ENCODE data around the gene MRPL27.
"Not testable (repeated sequence)": the region's sequence is repeated elsewhere in the genome, so short reads cannot be mapped to it uniquely, and the experiment has no call there.

MRPL27 gene

DNA sequence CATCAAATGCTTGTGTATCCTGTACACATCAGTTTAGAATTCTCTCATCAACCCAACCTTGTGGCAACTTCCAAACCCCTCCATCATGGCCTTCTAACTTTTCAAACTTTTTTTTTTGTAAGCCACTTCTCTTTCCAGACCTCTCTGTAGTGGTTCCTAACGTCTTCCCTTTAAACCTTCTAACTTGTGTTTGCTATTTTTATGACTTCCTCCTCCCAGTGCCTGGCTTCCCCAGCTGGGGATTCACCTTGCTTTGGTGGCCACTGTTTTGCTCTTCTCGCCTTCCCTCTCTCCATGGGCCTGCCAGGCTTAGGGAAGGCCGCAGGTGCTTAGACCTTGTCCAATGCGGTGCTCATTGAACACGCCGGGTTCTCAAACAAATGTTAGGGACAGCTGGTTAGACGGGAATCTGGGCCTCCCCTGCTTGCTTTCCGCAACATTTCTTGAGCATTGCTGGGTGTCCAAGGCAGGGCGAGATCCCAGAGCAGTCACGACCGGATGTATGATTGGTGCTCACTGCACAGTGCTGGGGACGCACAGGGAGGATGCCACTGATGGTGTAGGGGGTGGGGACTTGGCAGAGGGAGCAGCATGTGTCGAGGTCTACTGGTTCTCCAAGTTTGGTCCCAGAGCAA is 28.1 kb downstream of the MRPL27 start:
- no peak for DNase-seq

DNA sequence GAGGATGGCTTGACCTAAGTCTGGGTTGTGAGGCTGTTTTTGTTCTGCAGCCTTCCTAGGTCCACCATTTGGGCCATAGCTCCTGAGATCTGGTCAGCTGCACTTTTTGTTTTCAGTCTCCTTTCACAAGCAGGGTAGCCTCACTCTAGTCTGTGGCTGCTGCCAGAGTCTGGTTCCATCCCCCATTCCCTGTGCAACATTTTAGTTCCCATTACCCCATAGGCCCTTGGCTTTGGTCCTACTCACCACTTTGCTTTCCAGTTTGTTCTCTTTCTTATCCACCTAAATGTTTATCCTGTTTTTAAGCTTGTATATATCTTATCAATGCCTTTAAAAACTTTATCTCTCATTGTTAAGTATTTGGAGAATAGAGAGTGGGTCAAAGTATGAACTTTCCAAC is 33.6 kb downstream of the MRPL27 start:
- DNase-seq: no peak

DNA sequence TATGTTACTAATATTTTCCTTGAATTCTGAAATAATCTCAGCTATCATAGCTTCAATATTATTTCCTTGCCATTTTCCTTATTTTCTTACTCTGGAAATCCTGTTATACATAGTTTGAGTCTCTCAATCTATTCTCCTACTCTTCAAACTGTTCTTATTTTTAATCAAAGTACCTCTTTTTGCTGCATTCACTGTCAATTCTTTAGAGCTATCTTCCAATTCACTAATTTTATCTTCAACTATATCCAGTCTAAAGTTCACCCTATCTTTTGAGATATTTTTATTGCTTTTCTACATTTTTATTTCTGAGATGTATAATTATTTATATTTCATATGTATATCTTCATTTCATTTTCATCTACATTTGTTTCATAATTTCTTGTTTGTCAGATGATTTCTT is 34.3 kb downstream of the MRPL27 start:
- DNase-seq: no peak

DNA sequence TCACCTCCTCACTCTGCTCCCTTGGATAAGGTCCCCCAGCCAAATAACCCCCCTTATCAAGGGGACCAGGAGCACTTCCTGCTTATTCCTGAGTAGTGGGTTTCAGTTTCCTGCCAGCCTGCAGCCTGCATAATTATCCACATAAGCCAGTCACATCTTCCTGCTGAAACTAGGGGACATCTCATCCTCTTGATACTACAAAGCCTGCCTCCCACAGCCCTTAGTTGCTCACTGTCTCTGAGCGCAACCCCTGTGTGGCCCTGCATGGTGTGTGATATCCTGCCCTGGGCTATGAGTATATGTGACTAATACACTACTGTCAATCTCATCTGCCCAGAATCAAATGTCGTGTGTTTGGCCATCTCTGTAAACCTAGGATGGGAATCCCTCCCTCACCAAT is 35.0 kb downstream of the MRPL27 start:
- no peak for DNase-seq

DNA sequence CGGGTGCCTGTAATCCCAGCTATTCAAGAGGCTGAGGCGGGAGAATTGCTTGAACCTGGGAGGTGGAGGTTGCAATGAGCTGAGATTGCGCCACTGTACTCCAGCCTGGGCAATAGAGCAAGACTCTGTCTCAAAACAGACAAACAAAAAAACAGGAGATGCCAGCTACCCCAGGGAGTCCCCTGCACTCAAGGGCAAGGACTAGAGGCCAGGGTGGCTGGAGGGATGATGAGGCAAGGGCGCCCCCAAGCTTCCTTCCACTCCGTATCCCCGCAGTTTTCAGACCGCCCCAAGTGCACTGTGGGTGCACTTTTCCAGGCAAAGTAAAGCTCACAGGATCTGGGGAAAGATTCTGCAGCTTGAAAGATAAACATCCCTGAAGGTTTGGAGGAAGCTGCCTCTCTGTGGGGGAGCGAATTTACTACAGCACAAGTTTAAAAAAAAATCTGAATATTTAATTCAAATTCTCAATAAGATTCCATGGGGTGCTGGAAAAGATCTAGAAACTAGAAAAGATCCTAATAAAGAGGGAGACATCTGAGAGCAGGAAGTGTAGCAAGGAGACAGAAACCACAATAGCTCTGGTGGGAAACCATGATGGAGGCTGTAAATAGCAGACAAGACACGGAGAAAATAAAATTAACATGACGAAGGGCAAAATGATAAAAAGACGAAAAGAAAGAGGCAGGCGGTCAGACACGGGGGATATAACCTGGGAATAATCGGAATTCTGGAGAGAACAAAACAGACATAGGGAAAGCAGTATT is 39.5 kb downstream of the MRPL27 start:
- DNase-seq: not testable (repeated sequence)

DNA sequence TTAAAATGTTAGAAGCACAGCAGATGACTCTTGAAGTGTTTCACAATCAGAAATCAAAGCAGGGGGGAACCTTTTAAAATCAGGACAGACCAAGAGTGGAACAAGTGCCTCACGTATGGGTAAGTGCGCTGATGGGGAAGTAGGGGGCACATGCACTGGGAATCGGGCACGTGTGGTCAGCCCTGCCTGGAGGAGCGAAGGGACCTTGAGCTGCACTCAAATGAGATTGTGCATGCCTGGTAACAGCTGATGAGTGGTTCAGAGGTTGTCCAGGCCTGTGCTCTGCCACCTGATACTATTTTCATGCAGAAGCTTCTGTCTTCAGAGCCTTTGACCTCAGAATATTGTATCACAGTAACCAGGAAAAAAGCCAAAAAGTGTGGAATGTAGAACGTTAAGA is 40.8 kb downstream of the MRPL27 start:
- no peak for DNase-seq

DNA sequence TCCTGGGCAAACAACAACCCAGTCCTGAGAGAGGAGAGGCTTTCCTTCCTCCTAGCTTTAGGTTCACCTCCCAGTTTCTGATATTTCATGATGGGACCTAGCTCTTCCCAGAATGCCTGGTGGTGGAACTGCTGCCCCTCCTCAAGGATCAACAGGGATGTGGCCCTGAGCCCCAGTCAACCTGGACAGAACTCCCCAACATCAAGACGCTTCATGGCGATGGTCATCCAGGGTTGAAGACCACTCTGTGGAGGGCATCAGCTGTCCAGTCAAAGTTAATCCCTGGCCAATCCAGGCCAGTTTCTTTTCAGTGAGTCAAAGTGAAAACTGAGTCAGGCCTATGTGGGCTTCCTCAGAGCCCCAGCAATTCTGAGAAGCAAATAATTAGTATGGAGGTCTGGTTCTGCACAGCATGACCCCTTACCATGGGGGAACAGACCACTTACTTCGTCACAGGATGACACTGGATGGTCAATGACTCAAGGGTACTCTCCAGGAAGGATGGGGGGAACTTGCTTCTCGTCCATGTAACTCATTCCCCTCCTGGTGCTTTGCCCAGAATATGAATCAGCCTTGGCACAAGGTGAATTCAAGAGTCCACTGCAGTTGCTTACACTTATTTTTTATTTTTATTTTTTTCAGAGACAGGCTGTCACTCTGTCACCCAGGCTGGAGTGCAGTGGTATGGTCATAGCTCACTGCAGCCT is 41.7 kb downstream of the MRPL27 start:
- DNase-seq: no peak

DNA sequence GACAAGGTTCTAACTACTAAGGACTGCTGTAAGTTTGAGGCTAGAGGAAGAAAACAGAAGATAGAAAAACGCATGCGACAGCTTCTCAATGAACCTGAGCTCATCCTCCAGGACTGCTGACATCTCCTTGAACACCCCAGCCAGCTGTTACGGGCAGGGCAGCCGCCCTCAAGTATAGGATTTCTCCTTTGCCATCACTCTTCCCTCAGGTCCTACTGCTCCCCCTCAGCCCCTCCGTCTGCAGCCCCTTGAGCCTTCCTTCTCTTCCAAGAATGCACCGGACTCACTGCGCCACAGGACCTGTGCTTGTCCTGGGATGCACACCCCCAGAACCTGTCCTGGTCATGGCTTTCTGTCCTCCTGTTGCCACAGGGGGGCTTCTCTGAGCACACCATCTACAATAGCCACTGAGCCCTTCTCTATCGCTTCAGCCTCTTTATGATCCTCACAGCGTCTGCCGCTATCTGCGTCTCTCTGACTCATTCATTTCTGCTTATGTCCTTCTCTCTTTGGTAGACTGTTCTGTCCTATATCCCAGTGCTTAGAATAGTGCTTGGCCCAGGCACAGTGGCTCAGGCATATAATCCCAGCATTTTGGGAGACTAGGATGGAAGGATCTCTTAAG is 42.7 kb downstream of the MRPL27 start:
- DNase-seq: no peak

DNA sequence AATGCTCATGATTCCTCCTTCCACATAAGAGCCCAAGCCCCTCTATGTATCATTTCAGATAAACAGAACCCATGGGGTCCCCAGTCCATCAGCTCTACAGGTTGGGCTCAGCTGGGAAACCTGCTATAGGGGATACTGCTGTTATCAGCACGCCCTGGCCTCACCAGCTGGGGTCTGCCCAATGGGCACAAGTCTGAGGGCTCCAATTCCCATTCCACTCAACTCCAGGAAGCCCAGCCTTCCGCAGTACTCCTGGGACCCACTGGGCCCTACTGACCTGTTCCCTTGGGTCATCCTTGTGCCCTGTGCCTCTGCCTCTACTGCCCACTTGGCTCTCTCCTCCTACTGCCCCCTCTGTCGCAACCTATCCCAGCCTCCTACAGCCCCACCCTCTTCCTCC is 43.3 kb downstream of the MRPL27 start:
- no peak for DNase-seq

DNA sequence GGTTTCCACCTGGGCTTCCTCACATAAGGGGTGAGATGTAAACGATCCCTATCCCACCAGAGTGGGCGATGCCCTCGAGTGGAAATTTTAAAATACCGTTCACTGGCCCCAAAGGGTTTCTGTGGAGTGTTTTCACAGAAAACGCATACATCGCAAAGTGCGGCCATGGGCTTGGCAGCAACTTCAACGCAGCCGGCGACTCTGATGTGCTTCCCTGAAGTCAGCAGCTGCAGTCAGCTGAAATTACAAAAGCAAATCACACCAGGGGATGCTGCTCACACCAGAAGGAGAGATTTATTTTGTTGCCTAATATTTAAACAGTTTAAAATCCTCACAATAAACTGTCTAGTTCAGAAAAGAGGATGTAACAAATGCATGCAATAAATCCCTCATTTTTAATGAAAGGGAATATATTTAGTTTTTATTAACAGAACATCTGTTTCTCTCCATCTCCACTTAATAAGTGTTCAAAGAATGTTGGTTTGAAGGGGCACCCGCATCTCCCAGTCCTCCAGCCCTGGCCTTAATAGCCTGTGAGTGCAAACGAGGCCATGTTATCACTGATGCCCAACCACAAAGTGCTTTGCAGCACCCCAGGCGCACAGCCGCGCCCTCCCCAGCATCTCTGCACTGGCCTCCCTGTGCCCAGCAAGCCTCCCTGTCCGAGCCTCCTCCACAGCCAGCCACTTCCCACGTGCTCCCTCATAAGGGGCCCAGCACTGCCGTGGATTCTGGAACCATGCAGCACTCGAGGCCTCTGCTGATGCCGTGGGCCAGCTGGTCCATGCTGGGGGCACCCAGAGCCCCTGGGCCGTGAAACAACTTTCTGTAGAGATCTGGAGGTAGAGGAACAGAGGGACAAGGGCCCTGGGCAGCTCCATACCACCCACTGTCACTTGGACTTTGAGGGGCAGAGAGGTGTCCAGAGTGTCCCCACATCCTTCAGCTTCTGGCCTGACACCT is 44.3 kb downstream of the MRPL27 start:
- no peak for DNase-seq

DNA sequence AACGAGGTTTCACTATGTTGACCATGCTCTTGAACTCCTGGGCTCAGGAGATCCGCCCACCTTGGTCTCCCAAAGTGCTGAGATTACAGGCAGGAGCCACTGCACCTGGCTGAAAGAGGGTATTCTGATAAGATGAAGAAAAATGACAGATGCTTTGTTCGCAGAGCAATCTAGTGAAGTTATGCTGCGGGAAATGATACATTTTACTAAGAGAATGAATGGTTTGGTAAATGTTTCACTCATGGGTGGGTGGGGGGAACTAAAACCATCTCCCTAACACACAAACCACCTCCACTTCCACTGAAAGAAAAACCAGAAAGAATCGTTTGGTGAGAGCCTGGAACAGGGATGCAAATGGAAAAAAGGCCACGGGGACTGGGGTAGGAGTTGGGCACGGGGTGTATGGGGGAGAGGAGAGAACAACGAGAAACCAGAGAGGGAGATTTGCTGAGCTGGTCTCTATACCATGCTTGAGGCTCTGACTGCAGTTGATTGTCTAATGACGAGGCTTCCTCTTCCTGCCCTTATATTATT is 46.1 kb downstream of the MRPL27 start:
- no peak for DNase-seq

DNA sequence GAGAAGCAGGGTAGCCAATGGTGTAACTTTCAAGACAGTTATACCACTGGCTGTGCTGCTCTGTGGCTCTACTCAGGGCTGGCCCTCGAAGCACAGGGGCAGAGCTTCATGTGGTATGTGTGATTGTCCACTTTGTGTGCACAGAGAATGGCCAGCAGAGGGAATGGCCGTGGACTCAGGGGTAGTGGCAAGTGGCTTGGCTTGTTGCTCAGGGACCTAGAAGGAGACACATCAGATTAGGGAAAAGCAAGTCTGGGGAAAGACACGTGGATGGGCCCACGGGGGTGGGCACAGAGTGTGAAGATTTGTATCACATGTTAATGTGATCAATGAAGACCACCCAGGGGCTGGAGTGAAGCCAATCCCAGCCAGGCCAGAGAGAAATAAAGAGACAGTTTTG is 47.1 kb downstream of the MRPL27 start:
- no peak for DNase-seq

DNA sequence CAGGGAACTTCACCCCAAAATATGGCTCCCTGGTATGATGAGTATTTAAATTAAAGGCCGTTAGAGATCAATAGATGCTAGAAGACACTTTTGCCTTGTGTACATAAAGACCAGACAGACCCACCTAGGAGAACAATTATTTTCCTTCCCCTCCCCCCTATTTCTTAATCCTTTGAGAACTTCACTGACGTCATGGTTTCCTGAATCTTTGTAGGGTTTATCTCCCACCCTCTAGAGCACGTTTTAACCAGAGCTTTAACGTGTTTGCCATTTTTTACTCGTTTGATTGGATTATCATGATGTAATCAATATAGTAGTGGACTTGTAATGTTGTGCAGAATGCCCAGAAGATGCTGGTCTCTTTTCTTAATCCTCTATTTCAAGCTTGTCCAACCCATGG is 49.9 kb downstream of the MRPL27 start:
- DNase-seq: no peak

DNA sequence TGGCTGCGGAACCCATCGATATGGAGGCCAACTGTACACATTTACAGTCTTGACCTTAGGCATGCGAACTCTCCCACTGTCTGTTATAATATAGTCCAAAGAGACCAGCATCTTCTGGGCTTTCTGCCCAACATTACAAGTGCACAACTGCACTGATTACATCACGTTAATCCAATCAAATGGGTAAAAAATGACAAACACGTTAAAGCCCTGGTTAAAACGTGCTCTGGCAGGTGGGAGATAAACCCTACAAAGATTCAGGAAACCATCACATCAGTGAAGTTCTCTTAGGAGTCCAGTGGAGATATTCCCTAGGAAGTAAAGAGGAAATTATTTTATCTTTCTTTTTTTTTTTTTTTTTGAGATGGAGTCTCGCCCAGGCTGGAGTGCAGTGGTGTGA is 50.7 kb downstream of the MRPL27 start:
- DNase-seq: no peak

DNA sequence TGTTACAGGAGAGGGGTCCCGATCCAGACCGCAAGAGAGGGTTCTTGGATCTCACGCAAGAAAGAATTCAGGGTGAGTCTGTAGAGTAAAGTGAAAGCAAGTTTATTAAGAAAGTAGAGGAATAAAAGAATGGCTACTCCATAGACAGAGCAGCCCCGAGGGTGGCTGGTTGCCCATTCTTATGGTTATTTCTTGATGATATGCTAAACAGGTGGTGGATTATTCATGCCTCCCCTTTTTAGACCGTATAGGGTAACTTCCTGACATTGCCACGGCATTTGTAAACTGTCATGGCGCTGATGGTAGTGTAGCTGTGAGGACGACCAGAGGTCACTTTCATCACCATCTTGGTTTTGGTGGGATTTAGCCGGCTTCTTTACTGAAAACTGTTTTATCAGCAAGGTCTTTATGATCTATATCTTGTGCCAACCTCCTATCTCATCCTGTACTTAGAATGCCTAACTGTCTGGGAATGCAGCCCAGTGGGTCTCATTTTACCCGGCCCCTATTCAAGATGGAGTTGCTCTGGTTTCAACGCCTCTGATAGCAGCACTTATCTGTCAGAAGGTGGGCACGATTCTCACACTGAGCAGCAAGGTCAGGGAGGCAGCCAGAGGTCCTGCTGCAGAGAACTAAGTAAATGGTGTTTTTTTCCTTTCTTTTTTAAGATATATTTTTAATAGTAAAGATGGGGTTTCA is 53.5 kb downstream of the MRPL27 start:
- DNase-seq: no peak

DNA sequence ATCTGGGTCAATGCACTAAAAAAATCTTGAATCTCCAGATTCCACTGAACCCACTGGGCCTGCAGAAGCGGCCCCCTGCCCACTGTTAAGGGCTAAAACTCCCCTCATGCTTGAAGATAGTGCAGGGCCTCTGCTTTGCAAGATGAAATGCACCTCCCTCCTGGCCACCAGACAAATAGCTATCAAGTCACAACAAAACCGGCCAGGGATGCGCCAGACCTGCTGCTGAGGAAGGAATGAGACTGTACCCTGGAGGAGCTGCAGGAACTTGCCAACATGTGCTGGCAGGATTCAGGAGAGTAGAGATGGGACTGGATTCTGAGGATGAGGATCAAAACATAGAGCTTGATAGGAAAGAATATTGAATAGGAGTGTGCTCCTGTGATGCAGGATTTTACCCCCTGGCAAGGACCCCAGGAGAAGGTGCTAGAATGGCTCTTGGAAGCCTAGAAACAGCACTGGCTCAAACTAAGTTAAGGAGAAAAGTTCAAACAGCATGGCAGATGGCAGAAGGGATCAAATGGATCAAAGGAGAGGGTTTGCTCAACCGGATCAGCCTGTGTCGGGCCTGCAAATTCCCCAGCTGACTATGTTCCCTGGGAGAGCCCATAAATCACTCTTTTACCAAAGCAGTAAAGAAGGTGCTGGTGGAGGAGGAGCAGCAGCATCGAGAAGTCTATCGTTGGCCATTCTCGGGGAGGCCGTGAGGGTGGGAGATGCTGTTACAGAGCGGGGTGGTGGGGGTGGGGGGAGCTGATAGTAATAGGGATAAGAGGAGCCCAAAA is 54.3 kb downstream of the MRPL27 start:
- no peak for DNase-seq

Data from T-helper 1 cell (primary cell).